ENCODE results near the gene DNAJC9.

GRCh38 chr10:73262105-73262730 lies 15.2 kb upstream of the DNAJC9 start:
- TF ChIP-seq EZH2 (IDR thresholded peaks at IDR 0.05; ENCODE audit: low read depth) (no peak), CTCF (conservative IDR thresholded peaks at IDR 0.05) (no peak)

Measured in PC-9 (cell line).